ENCODE data around the gene IRGQ. TPM values are rescaled to one million over a fixed set of nuclear protein-coding genes. Genes with fewer than 3 reads are reported as not detected.

IRGQ gene
- total RNA-seq, 1 donor from 2014 or later = 48.6 TPM

DNA sequence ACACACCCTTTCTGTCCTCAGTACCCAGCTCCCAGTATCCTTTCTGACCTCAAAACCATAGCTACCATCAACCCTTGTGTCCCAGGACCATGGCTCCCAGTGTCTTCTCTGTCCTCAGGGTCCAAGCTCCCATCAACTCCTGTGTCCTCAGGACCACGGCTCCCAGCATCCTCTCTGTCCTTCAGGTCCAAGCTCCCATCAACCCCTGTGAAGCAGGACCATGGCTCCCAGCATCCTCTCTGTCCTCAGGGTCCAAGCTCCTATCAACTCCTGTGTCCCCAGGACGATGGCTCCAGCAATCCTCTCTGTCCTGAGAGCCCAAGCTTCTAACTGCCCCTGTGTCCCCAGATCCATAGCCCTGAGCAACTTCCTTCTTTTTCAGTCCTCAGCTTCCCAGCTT, 45.4 kb upstream of the IRGQ start:
- Mint-ChIP-seq H3K27ac (ENCODE audit: unreplicated experiment) (peak overlapping the region; percentile 32), H3K36me3 (ENCODE audit: low read depth, unreplicated experiment) (peaks cover 16% of the 10 kb centered on the region), H3K9me3 (ENCODE audit: unreplicated experiment) (no peaks in the 10 kb centered on the region), H3K4me3 (ENCODE audit: unreplicated experiment) (peak overlapping the region; percentile 66), H3K4me1 (ENCODE audit: unreplicated experiment) (peaks cover 13% of the 10 kb centered on the region), H3K27me3 (ENCODE audit: unreplicated experiment) (peaks cover 25% of the 10 kb centered on the region)
- TF ChIP-seq, protein P1, sequence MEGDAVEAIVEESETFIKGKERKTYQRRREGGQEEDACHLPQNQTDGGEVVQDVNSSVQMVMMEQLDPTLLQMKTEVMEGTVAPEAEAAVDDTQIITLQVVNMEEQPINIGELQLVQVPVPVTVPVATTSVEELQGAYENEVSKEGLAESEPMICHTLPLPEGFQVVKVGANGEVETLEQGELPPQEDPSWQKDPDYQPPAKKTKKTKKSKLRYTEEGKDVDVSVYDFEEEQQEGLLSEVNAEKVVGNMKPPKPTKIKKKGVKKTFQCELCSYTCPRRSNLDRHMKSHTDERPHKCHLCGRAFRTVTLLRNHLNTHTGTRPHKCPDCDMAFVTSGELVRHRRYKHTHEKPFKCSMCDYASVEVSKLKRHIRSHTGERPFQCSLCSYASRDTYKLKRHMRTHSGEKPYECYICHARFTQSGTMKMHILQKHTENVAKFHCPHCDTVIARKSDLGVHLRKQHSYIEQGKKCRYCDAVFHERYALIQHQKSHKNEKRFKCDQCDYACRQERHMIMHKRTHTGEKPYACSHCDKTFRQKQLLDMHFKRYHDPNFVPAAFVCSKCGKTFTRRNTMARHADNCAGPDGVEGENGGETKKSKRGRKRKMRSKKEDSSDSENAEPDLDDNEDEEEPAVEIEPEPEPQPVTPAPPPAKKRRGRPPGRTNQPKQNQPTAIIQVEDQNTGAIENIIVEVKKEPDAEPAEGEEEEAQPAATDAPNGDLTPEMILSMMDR (IDR thresholded peaks at IDR 0.05; ENCODE audit: unreplicated experiment) = no peak
- DNase-seq (ENCODE audit: low spot score) = no peak

DNA sequence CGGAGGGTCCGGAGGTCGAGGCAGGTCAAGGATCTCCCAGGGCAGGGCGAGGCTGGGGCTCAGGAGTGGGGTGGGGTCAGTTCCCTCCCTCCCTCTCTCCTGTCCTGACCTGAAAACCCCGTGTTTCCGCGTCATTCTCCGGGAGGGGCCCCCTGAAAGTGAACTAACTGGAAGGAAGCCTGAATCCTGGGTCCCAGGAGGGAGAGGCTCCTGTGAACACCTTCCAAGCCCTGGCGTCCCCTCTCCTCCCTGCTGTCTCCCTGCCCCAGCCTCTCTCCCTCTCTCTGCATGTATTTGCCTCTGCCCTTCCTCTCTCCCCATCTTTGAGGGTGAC, 44.5 kb upstream of the IRGQ start:
- H3K4me1 Mint-ChIP-seq (ENCODE audit: unreplicated experiment) = peaks cover 14% of the 10 kb centered on the region
- peaks cover 16% of the 10 kb centered on the region for H3K36me3 Mint-ChIP-seq (ENCODE audit: low read depth, unreplicated experiment)
- H3K4me3 Mint-ChIP-seq (ENCODE audit: unreplicated experiment) = peak overlapping the region; percentile 93
- H3K27me3 Mint-ChIP-seq (ENCODE audit: unreplicated experiment) = peaks cover 25% of the 10 kb centered on the region
- H3K9me3 Mint-ChIP-seq (ENCODE audit: unreplicated experiment) = no peaks in the 10 kb centered on the region
- no peak for DNase-seq (ENCODE audit: low spot score)
- TF ChIP-seq, protein P1 (IDR thresholded peaks at IDR 0.05; ENCODE audit: unreplicated experiment) = no peak
- H3K27ac Mint-ChIP-seq (ENCODE audit: unreplicated experiment) = peak overlapping the region; percentile 36

DNA sequence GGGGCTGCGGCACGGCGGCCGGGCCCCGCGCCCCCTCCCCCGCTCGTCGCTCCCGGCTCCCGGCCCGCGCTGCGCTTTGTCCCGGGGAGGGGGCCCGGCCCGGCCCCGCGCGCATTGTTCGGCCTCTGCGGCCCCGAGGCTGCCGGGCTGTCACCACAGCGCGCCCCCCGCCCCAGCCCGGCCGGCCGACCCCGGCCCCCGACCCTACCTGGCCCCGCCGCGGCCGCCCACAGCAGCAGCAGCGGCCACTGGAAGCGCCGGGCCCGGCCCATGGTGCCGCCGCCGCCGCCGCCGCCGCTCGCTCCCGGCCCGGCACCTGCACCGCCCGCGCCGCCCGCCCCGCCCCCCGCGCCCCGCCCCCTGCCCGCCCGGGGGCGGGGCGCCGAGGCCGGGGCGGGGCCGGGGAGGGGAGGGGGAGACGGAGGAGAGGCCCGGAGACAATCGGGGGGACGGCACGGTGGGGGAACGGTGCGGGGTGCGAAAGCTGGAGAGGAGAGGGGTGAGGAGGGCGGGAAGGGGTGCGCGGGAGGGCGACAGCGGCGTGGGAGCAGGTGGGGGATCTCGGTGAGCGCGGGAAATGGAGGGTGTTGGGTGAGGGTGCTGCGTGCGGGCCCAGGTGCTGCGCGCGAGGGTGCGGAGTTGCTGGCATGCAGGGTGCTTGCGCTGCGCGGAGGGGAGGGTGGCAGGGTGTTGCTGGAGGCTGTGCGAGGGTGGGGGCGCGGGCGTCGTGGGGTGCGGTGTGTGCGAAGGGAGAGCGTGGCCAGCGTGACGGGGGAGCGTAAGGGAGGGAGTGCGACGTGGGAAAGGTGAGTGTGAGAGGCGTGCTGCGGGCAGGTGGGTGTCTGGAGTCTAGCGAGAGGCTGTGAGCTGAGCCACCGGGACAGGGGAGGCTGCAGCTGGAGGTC, 43.8 kb upstream of the IRGQ start, which contains the start of gene CADM4:
Gene CADM4 (minus strand): TSS at position 332 of the 905 bp plus-strand sequence. CDS start 60 bp downstream, at position 272.
- H3K27ac Mint-ChIP-seq (ENCODE audit: unreplicated experiment) = peak within 1 kb of the TSS; percentile 36
- H3K9me3 Mint-ChIP-seq (ENCODE audit: unreplicated experiment) = no peaks in the 10 kb centered on the region
- peaks cover 17% of the 10 kb centered on the region for H3K4me1 Mint-ChIP-seq (ENCODE audit: unreplicated experiment)
- H3K36me3 Mint-ChIP-seq (ENCODE audit: low read depth, unreplicated experiment) = peaks cover 16% of the 10 kb centered on the region
- peaks cover 25% of the 10 kb centered on the region for H3K27me3 Mint-ChIP-seq (ENCODE audit: unreplicated experiment)
- peak within 1 kb of the TSS; percentile 96 for H3K4me3 Mint-ChIP-seq (ENCODE audit: unreplicated experiment)
- TF ChIP-seq, protein P1 (IDR thresholded peaks at IDR 0.05; ENCODE audit: unreplicated experiment) = no peak
- peak; percentile 55 for DNase-seq (ENCODE audit: low spot score)

DNA sequence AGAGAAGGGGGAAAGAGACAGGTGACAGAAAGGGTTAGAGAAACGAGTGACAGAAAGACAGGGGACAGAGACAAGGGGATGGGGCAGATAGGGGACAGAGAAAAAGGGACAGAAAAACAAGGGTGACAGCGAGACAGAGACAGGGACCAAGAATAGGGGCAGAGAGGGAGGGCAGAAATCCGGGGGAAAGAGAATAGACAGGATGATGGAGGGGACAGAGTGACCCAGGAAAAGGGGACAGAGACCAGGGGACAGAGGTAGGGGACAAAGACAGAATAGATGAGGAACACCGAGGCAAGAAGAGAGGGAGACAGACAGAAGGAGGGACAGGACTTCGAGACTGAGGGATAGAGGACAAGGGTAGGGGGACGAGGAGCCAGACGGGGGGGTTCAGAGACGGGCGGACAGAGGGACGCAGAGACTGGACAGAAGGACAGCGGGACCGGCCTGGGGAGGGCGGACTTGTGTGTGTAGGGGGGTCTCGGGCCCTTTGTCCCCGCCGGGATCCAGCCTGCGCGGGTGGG, 43.1 kb upstream of the IRGQ start:
- H3K4me1 Mint-ChIP-seq (ENCODE audit: unreplicated experiment) = peaks cover 17% of the 10 kb centered on the region
- no peak for DNase-seq (ENCODE audit: low spot score)
- no peak overlapping the region for H3K27ac Mint-ChIP-seq (ENCODE audit: unreplicated experiment)
- TF ChIP-seq, protein P1 (IDR thresholded peaks at IDR 0.05; ENCODE audit: unreplicated experiment) = no peak
- peaks cover 16% of the 10 kb centered on the region for H3K36me3 Mint-ChIP-seq (ENCODE audit: low read depth, unreplicated experiment)
- no peaks in the 10 kb centered on the region for H3K9me3 Mint-ChIP-seq (ENCODE audit: unreplicated experiment)
- H3K27me3 Mint-ChIP-seq (ENCODE audit: unreplicated experiment) = peaks cover 25% of the 10 kb centered on the region
- H3K4me3 Mint-ChIP-seq (ENCODE audit: unreplicated experiment) = peak overlapping the region; percentile 96

Measured in endothelial cell (in vitro differentiated cells).